Measurements from ENCODE around the gene CASP14. TPM values are rescaled to one million over a fixed set of nuclear protein-coding genes. Genes with fewer than 3 reads are reported as not detected.

Gene CASP14
- total RNA-seq, 1 experiment from 2014 or later = 1.9 TPM

DNA sequence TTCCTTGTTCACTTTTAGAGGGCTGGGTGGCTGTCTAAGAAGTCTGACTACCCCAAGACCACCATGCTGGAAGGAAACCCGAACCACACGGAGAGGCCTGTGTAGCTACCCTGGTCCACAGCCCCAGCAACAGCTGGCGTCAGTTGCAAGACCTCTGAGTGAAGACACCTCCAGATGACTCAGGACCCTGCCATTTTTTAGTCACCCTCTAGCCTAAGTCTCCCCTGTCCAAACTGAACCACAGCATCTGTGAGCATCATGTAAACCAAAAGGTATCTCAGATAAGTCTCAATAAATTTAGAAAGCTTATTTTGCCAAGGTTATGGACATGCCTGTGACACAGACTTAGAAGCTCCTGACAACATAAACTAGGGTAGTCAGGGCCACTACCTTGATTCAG lies 55.8 kb downstream of the CASP14 start:
- intact Hi-C loops (cut with micrococcal nuclease; ENCODE audit: unreplicated experiment) = loop anchor here (10.0 kb wide), 1 partner anchor 150 kb away; no protein-coding TSS in a partner anchor
- peaks cover 16% of the 10 kb centered on the region; the same call in 1 of the 2 replicates for H3F3A ChIP-seq (ENCODE audit: insufficient read depth, low read depth)
- BruUV-seq (replicated peaks) = no TSS peak

DNA sequence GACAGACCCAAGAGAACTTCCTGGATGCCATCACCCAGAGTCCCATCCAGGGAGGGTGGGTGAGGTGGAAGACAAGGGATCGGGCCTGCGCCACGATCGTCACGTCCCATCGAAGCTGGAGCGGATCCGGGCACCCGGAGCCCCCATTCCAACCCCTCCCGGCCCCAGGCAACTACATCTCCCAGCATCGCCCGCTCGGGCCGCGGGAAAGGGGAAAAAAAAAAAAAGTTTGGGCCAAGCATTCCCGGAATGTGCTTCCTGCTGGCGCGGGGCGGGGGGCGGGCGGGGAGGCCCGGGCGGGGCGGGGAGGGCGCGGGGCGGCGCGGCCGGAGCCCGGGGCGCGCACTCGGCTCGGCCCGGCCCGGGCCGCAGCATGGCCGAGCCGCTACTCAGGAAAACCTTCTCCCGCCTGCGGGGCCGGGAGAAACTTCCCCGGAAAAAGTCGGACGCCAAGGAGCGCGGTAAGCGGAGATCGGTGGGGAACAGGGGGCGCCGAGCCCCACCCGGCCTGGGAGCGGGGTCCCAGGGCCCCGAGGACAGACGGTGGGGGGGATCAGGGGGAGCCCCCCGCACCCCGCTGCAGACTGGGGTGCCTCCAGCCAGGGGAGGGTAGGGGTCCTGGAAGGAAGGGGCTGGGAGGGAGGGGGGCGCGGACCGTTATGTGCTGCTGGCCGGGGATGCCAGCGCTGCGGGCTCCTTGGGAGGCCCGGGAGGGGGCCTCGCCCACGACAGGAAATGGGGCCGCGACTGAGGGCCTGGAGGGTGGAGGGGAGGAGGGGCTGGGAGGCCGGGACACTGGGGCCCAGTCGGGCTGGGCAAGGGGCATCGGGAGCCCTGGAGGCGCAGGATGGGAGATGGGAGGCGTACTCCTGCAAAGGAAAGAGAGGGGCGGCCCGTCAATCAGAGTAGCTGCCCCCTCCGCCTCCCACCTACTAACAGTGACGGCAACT lies 58.1 kb downstream of the CASP14 start, which contains the start of gene SYDE1:
SYDE1 (plus strand) TSS at position 341 of the 950 bp plus-strand sequence; CDS start at position 374, 33 bp downstream.
- CTCF ChIA-PET = interaction anchor here (0.6 kb wide), 1 partner anchor 534 kb away, joined by 5 read pairs; no protein-coding TSS in a partner anchor
- TF ChIP-seq, protein P1, sequence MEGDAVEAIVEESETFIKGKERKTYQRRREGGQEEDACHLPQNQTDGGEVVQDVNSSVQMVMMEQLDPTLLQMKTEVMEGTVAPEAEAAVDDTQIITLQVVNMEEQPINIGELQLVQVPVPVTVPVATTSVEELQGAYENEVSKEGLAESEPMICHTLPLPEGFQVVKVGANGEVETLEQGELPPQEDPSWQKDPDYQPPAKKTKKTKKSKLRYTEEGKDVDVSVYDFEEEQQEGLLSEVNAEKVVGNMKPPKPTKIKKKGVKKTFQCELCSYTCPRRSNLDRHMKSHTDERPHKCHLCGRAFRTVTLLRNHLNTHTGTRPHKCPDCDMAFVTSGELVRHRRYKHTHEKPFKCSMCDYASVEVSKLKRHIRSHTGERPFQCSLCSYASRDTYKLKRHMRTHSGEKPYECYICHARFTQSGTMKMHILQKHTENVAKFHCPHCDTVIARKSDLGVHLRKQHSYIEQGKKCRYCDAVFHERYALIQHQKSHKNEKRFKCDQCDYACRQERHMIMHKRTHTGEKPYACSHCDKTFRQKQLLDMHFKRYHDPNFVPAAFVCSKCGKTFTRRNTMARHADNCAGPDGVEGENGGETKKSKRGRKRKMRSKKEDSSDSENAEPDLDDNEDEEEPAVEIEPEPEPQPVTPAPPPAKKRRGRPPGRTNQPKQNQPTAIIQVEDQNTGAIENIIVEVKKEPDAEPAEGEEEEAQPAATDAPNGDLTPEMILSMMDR (conservative IDR thresholded peaks at IDR 0.05) = no peak
- no peak for TF ChIP-seq EZH2 (IDR thresholded peaks at IDR 0.05; ENCODE audit: low read depth)
- BruUV-seq (replicated peaks) = no TSS peak
- POLR2A ChIA-PET (ENCODE audit: unreplicated experiment) = no interaction called here
- Histone ChIP-seq H3K9me2 (ENCODE audit: insufficient read depth) (no peaks in the 10 kb centered on the region), H3K36me3 (ENCODE audit: low read depth) (no peaks in the 10 kb centered on the region), H3K4me2 (peak within 1 kb of the TSS; percentile 81), H3F3A (ENCODE audit: insufficient read depth, low read depth) (peaks cover 30% of the 10 kb centered on the region; the same call in 1 of the 2 replicates), H3K4me3 (peak within 1 kb of the TSS; percentile 67), H2AFZ (peak within 1 kb of the TSS; percentile 91), H4K20me1 (ENCODE audit: insufficient read depth) (no peaks in the 10 kb centered on the region), H3K79me2 (ENCODE audit: low read depth) (no peaks in the 10 kb centered on the region), H3K4me1 (replicated peaks; ENCODE audit: insufficient read depth) (peaks cover 10% of the 10 kb centered on the region; the same call in 1 of the 2 replicates), H3K27ac (no peak within 1 kb of the TSS), H3K27me3 (ENCODE audit: insufficient read depth, low read depth) (no peaks in the 10 kb centered on the region), H3K9me3 (ENCODE audit: insufficient read depth, low read depth) (peaks cover 15% of the 10 kb centered on the region)
- intact Hi-C loops (cut with micrococcal nuclease; ENCODE audit: unreplicated experiment) = loop anchor here (10.0 kb wide), 1 partner anchor 147 kb away; no protein-coding TSS in a partner anchor
- peak; percentile 56 for DNase-seq

More for the DNA sequence above, 55.8 kb downstream of the CASP14 start:
- H3K79me2 ChIP-seq (ENCODE audit: low read depth) = no peaks in the 10 kb centered on the region
- no peaks in the 10 kb centered on the region for H3K27me3 ChIP-seq (ENCODE audit: insufficient read depth, low read depth)
- H3K4me1 ChIP-seq (replicated peaks; ENCODE audit: insufficient read depth) = peaks cover 10% of the 10 kb centered on the region; the same call in 1 of the 2 replicates
- ChIA-PET POLR2A (ENCODE audit: unreplicated experiment) (no interaction called here), CTCF (no interaction called here)
- H3K36me3 ChIP-seq (ENCODE audit: low read depth) = no peaks in the 10 kb centered on the region
- no peaks in the 10 kb centered on the region for H3K9me2 ChIP-seq (ENCODE audit: insufficient read depth)
- peaks cover 15% of the 10 kb centered on the region for H3K9me3 ChIP-seq (ENCODE audit: insufficient read depth, low read depth)
- H3K27ac ChIP-seq = no peak overlapping the region
- DNase-seq = no peak
- TF ChIP-seq EZH2 (IDR thresholded peaks at IDR 0.05; ENCODE audit: low read depth) = no peak
- TF ChIP-seq, protein P1 (conservative IDR thresholded peaks at IDR 0.05) = no peak
- no peak overlapping the region for H3K4me3 ChIP-seq
- H3K4me2 ChIP-seq = no peak overlapping the region
- H2AFZ ChIP-seq = no peak overlapping the region
- no peaks in the 10 kb centered on the region for H4K20me1 ChIP-seq (ENCODE audit: insufficient read depth)

Other genes with a start within 250 kb of the CASP14 start
- gene OR7A5, start 214.3 kb upstream of the CASP14 start, total RNA-seq (2021) = not detected in 2 replicates
- not detected in 2 replicates for gene OR7C1, start 214.3 kb upstream of the CASP14 start, total RNA-seq (2021)
- not detected in 2 replicates for gene OR7A10, start 200.6 kb upstream of the CASP14 start, total RNA-seq (2021)
- not detected in 2 replicates for gene OR7A17, start 163.3 kb upstream of the CASP14 start, total RNA-seq (2021)
- not detected in 2 replicates for gene OR7C2, start 108.0 kb upstream of the CASP14 start, total RNA-seq (2021)
- 1.5 and 2.9 TPM in 2 replicates for gene SLC1A6, start 69.6 kb upstream of the CASP14 start, total RNA-seq (2021)
- gene OR1I1, start 32.7 kb downstream of the CASP14 start, total RNA-seq (2021) = not detected in 2 replicates
- 2.7 and 4.1 TPM in 2 replicates for gene SYDE1, start 57.9 kb downstream of the CASP14 start, total RNA-seq (2021)
- 115 and 143 TPM in 2 replicates for gene NOTCH3, start 151.5 kb downstream of the CASP14 start, total RNA-seq (2021)
- 17.7 and 20.1 TPM in 2 replicates for gene EPHX3, start 183.0 kb downstream of the CASP14 start, total RNA-seq (2021)